ENCODE measurements around the gene SC5D.

The SC5D gene

DNA sequence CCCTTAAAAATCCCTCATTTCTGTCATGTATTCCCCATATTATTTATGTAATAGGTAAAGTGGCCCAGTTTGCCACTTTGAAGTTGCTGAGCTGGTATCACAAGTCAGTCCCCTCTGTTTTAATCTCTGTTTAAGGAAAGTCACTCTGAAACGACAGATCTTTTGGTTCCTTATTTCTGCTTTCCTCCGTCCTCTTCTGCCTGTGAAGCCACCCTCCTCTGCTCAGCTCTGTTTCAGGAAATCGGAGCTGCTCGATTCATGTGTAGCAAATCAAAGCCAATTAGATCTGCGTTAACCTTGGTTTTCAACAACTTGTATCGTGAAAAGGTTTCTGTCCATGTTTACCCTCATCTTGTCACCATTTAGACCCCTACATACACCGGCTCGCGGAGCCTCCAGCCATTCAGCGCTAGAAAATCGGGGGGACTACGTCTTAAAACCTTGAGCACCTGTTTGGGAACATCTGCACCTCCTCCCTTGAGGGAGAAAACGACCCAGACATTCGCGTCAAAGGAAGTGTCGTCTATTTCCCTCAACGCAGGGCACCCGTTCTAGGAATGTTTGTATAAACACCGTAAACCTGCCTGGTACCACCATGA, 576 bp upstream of the SC5D start:
- peak in 1 of 3 experiments; percentile 2 for DNase-seq (ENCODE audit: low read depth in 3 of 3)

DNA sequence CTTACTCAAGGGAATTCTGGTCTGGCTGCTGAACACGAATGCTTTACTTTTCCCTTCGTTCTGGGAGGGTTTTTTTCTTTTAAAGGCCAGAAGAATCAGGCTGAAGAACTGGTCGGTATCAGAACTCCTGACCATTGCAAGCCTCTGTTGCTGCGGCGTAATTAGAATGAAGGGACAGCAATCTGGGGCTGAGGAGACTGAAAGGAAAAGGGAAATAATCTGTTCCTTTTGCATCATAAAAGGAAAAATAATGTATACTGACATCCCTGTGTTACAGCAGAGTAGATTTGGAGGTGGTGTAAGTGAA, 670 bp downstream of the SC5D start:
- no peak for DNase-seq (ENCODE audit: low read depth in 3 of 3)

DNA sequence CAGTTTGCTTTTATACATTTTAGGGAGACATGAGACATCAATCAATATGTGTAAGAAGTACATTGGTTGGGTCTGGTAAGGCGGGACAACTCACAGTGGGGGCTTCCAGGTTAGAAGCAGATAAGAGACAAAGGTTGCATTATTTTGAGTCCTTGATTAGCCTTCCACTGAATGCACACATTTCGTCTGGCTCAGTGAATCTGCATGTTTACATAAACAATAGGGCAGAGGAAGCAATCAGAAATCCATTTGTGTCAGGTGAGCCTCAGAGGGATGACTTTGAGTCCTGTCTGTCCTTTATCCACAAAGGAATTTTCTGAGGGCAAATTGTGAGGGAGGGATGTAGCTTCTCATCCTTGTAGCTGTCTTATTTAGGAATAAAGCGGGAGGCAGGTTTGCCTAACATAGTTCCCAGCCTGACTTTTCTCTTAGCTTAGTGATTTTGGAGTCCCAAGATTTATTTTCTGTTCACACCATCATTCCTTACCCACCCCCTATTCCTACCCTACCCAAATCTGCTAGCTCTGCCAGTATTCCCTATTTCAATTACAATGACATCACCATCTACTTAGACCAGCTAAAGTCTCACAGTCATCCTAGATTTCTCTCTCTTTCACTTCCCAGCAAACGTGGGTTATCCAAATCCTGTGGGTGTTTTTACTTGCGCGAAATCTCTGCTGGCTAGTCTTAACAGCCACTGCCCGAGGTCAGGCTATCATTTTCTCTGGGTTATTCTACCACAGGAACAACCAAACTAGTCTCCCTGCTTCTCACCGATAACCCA, 2.9 kb downstream of the SC5D start:
- DNase-seq (ENCODE audit: low read depth in 3 of 3) = no peak

DNA sequence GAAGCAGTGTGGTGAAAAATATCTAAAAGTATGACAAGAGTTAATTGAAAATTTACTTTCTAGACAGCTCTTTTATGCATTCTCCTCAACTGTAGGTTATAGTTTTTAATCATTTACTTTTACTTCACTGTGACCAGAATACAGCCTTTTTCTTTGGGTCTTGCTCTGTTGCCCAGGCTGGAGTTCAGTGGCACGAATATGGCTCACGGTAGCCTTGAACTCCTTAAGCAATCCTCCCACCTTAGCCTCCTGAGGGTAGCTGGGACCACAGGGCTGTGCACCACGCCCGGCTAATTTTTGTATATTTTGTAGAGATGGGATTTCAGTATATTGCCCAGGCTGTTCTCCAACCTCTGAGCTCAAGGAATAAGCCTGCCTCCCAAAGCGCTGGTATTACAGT, 5.3 kb downstream of the SC5D start:
- no peak for DNase-seq (ENCODE audit: low read depth in 3 of 3)

DNA sequence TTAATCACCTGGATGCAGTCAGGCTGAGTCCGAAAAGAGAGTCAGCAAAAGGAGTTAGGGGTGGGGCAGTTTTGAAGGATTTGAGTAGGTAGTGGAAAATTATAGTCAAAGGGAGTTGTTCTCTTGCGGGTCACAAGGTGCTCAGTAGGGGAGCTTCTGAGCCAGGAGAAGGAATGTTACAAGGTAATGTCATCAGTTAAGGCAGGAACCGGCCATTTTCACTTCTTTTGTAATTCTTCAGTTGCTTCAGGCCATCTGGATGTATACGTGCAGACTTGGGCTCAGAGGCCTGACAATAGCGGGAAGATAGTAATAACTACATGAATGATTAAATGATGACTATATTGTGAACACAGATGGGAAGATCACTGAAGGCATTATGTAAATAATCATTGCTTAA, 6.2 kb downstream of the SC5D start:
- DNase-seq (ENCODE audit: low read depth in 3 of 3) = no peak

DNA sequence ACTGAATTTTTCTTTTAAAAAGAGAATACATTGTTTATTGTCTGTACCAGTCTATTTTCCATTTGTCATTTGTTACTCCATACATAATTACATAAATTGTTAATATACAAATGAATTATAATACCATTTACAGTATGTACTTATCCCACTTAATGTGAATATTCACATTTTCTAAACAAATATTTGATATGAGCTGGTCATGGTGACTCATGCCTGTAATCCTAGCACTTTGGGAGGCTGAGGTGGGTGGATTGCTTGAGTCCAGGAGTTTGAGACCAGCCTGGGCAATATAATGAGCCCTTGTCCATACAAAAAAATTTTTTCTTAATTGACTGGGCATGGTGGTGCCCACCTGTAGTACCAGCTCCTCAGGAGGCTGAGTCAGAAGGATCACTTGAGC, 6.8 kb downstream of the SC5D start:
- no peak for DNase-seq (ENCODE audit: low read depth in 3 of 3)

DNA sequence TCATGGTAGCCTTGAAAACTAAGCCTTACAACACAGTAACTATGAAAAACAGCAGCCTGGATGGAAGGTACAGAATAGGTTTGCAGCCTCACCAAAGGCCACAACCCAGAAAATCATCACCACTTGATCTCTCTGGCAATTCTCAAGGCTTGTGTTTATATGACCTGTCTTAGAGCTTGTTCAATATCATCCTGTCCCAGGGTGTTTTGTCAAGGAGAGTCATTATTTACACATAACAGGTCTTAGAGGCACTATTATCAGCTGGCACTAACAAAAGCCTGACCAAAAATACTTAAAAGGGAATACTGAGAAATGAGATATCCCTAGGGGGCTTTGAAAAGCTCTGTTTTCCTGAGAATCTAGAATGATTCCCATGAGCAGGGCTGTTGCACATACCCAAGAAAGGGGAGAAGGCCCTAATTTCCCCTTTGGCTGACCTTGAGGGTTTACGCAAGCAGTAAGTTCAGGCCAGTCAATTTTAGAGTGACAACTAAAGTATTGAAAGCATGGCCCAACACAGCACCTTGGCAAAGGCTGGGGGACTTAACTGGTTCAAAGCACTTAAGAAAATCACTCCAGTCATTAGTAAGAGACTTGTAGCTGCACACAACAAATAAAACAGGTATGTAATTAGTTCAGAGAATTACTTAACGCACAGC, 7.9 kb downstream of the SC5D start:
- no peak for DNase-seq (ENCODE audit: low read depth in 3 of 3)

DNA sequence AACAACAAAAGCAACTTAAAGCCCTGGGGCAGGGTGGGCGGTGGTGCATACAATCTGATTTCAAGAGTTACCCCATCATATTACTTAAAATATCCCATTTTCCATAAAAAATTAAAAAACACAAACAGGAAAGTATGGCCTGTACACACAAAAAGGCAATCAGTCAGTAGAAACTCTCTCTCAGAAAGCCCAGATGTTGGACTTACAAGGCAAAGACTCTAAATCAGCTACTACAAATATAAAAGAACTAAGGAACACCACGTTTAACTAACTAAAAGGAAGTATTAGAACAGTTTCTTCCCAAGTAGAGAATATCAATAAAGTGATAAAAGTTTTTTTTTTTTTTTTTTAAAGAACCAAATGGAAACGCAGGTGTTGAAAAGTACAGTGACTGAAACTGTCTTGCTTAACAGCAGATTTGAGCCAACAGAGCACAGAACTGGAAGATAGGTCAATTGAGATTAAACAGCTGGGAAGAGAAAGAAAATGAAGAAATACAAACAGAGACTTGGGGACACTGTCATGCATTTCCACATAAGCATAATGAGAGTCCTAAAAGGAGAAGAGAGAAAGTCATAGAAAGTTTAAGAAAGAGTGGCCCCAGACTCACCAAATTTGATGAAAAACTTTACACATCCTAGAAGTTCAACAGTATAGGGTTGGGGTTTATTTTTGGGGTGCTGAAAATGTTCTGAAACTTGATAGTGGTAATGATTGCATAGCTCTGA, 8.6 kb downstream of the SC5D start:
- DNase-seq (ENCODE audit: low read depth in 3 of 3) = no peak

DNA sequence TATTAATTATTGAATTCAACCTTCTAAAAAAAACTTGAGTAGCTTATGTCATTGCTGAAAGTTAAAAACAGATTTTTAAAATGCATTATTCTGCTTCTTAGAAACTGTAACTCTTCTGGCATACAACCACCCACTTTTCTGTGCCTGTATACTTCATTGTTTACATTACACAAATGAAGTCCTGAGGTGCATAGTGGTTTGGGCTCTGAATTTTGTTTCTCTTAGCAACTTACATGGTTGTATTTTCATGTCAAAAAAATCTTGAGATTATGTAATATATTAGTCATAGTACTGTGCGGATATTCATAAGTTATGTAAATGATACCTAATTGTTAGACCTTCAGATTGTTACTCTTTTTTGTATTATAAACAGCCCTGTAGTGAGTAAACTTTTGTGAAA, 12.2 kb downstream of the SC5D start:
- DNase-seq (ENCODE audit: low read depth in 3 of 3) = no peak

DNA sequence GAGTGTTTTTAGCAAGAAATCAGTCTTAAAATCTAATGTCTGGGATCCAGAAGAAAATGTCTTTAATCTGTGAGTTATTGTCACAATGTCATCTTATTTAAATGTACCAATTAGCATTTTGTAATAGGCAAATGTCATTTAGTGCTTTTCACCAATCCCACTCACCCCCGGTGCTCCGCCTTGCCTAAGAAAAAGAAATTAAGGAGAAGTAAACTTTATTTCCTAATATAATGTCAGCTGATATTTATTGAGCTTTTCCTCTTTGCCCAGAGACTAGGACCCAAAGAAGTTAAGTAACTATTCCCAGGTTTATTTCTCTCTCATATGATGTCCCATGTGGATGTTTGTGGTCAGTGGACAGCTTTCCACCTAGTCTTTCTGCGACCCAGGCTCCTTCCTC, 16.2 kb downstream of the SC5D start:
- no peak for DNase-seq (ENCODE audit: low read depth in 3 of 3)

DNA sequence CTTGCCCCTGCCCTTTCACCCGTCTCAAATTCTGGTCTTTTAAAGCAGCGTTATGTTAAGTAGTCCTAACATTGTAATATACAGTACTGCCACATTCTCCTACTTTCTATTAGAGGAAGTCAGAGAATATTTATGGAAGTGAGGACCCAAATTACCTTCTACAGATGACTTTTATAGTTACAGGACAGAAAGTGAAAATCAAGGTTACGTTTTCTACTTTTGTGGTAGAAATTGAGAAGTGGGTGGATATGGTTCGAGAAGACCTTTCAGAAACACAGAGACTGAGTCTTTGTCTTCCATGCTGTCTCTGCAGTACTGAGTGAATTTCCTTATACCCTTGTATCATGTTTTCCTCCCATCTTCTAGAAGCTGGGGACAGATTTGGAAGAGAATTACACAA, 17.1 kb downstream of the SC5D start:
- no peak for DNase-seq (ENCODE audit: low read depth in 3 of 3)

DNA sequence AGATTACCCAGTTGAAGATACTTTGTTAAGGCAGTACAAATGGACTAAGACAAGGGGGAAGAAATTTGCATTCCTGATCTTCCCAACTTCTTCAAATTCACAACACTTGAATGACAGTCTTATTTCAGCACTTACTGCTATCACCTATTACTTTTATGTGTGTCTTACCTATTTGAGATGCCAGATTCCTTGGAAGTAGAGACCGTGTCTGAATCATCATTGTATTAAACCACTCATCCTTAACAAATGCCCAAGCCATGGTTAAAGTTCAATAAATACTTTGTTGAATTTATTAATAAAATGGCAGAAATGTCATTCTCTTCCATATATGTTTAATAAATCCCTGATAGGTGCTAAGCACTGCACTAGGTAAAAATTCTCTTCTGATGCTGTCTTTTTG, 18.3 kb downstream of the SC5D start:
- no peak for DNase-seq (ENCODE audit: low read depth in 3 of 3)

DNA sequence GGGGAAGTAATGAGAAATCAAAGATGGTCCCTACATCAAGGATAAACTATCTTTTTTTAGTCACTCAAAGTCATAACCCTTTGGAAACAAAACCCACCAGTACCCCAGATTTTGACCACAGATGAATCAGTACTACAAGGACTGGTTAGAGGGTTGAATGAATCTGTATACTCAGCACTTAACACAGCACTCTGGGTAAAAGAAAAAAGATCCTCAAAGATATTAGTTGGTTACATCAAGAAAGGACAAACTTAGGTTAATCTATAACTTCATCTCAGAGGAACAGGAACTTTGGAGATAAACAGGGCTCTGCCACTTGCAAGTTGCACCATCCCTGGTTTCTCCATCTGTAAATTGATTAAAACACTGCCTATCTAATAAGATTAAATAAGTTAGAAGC, 18.8 kb downstream of the SC5D start:
- no peak for DNase-seq (ENCODE audit: low read depth in 3 of 3)

DNA sequence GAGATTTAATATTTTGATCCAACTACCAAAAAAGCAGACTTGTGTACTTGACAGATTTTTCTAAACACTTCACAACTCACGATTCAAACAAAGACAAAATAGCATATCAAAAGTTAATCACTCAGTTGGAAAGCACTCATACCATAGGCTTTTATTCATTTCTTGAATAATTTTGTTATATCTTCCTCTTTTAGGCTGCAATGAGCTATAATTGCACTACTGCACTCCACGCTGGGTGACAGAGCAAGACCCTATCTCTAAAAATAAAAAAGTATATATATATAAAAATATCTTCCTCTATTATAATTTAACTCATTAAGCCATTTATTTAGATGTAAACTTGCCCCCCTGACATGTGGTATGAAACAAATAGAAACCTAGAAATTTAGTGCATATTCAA, 19.9 kb downstream of the SC5D start:
- no peak for DNase-seq (ENCODE audit: low read depth in 3 of 3)

DNA sequence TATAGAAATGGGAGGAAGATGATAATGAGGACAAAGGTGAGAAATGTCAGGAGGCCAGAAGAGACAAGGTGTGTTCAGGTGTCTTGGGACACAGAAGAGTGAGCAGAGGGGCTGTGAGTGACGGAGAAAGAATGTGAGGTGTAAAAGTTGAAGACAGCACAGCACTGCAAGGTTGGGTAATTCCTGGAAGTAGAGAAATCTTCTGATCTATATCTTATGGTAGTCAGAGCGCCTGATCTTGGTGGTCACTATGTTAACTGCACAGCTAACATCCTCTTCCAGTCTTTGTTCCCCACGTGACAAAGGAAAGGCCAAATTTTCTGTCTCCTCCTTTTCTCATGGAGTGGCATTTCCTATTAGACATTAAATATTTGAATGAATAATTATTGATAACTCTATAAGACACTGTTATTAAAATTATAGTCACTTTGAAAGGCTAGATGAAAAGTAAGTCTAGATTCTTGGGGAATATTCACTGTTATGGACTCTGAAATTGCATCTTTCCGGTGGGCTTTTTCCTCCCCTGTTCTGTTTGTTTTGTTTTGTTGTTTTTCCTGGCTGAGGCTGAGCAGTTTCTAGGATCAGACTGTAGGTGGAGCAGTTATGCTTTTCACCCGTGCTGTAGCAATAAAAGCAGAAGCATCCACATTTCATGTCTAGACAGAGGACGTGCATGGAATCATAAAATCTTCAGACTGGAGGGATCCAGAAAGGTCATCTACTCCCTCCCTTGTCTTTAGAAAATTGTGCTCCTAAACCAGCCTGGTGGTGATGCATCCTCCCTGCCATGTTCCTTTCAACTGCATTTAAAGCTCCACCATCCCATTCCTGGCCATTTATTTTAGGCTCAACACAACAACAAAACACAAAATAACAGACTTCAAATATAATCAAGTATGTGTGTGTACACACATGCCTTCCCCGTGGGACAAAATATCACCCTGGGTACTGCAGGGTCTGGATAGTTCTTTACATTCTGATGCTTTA, 26.6 kb downstream of the SC5D start:
- DNase-seq (ENCODE audit: low read depth in 3 of 3) = no peak

DNA sequence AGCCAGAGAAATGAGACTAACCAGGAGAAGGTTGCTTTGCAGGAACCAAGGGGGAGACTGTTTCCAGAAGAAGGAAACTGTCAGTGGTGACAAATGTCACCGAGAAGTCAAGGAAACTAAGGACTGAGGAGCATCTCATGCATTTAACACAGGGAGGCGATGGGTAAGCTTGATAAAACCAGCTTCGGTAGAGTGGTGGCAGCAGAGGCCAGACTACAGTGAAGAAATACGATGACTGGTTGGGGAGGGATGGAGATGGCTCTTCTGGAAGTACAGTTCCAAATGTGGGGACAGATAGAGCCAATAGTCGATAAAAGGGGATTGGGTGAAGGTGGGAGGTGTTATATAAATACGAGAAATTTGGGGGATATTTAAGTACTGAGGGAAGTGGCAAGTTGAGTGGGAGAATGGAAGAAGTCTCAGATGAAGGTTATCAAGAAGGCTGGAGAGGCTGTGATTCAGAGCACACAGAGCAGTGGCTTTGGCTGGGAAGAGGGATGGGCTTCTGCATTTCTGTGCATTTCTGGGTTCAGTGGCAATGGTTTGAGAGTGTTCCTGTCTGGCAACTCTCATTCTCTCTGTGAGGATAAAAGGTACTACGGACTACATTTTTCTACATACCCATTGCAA, 29.2 kb downstream of the SC5D start:
- DNase-seq (ENCODE audit: low read depth in 3 of 3) = no peak

DNA sequence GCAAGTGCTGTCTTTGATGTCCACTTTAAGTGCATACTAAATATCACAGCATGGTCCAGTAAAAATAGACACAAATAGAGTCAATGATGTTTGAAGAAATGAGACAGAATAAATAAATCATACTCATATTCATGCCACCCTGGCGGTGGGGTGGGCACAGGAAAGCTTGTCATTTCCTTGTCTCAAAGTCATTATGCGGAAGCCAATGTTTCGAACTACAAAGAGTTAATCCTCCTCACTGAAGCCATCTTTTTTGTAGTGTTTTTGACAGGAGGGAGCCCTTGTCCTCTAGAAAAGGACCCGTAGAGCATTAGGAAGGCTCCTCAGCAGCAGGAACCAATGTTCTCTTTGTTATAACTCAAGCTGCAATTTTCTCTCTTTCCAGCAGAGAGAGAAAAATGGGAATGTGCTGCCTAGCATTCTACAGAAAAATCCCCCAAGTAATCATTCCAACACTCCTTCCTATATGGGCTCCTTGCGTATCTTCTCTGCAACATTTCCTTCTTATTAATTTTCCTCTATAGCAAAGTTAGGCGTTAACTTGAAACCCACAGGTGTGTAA, 30.6 kb downstream of the SC5D start:
- DNase-seq (ENCODE audit: low read depth in 3 of 3) = no peak

DNA sequence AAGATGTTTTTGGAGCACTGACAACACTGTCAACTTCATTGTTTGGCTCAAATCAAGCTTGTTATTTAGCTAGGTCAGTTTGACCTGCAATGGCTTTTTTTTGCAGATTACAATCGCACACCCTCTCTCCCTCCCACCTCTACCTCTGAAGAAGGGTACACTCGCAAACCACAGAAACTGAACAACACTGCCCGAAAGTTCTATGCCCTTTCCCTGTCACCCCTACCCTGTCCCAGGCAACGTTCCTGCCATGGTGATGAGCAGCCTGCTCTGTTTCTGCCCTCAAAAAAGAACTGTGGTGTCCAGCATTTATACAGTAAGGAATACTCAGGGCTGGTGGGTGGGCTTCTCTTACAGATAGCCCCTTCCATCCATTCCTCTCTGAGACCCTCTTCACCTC, 33.7 kb downstream of the SC5D start:
- no peak for DNase-seq (ENCODE audit: low read depth in 3 of 3)

DNA sequence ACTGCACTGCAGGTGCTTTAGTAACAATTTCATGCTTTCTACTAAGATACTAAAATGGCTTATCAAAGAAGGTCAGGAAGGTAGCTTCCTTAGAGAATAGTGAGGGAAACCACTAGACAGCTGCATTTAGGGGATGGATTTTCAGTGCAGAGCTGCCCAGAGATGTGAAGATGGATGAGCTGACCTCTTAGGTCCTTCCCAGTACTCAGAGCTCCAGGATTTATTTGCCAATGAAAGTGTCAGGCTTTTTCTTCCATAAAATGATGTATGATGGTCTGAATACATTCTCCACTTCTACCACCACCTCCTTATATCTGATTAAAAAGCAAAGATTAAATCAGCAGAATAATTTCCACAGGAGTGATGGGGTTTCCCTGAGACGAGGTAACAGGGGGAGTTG, 35.0 kb downstream of the SC5D start:
- DNase-seq (ENCODE audit: low read depth in 3 of 3) = no peak

DNA sequence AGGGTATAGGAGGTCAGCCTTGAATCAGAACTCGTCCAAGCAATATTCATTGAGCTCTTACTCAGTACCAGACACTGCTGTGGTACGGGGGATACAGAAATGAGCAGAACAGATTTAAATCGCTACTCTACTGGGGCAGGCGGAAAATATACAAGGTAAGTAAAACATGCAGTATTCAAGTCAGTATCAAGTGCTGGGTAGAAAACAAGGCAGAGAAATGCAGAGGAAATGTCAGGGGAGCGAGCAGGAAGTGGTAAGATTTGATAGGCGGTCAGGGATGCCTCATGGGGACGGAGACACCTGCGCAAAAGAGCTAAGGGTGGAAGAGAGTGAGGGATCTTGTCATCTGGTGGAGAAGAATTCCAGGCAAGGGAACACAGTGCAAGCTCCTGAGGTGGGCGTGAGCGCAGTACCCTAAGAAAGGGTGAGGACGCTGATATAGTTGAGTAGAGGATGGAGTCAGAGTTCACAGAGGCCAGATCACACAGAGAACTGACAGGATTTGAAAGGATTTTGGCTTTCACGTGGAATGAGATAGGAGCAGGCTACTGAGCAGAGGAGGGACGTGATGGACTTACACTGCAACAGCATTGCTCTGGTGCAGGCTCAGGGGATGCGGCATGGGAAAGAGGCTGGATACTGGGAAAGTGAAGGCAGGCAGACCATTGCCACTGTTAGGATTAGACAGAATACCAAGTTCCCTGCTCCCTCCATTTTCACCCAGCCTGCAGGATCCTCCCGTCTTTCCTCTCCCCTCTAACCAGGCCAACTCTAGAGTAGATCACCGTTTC, 35.8 kb downstream of the SC5D start:
- DNase-seq (ENCODE audit: low read depth in 3 of 3) = no peak
